ENCODE results near the gene HIPK4.
"Not testable (repeated sequence)": the region's sequence is repeated elsewhere in the genome, so short reads cannot be mapped to it uniquely, and the experiment has no call there.

HIPK4 gene

DNA sequence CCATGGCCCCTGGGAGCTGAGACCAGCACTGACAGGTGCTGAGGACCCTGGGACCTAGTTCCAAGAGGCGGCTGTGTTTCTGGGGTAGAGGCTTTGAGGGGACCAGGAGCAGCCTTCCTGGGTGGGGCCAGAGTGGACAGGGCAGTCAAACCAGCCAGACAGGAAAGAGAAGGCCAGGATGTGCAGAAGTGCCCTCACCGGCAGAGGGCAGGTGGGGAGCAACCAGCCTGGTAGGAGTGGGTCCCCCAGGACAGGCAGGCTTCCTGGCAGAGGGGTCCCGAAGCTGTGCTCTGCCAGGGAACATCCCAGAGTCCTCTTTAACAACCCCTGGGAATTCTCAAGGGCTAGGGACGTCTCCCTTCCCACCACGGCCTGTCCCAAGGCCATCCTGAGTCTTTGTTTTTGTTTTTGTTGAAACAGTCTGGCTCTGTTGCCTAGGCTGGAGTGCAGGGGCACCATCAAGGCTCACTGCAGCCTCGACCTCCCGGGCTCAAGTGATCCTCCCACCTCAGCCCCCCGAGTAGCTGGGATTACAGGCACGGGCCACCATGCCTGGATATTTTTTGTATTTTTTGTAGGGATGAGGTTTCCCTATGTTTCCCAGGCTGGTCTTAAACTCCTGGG is 3.0 kb upstream of the HIPK4 start:
- no peak for DNase-seq

DNA sequence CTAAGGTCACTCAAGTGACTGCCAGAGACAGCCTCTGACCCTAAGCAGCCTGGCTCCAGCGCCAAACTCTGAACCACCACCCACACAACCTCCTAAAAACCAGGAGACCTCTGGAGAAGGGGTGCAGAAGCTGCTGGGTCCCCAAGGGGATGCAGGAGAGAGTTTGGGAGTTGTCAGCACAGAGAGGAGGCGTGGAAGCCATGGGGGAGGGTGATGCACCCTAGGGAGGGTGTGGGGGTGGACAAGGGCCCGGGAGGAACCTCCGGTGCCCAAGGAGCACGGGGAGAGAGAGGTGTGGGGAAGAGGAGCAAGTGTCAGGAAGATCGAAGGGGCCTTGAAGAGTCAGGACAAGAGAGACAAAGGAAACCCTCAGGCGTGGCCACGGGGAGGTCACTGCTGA is 2.1 kb upstream of the HIPK4 start:
- no peak for DNase-seq

DNA sequence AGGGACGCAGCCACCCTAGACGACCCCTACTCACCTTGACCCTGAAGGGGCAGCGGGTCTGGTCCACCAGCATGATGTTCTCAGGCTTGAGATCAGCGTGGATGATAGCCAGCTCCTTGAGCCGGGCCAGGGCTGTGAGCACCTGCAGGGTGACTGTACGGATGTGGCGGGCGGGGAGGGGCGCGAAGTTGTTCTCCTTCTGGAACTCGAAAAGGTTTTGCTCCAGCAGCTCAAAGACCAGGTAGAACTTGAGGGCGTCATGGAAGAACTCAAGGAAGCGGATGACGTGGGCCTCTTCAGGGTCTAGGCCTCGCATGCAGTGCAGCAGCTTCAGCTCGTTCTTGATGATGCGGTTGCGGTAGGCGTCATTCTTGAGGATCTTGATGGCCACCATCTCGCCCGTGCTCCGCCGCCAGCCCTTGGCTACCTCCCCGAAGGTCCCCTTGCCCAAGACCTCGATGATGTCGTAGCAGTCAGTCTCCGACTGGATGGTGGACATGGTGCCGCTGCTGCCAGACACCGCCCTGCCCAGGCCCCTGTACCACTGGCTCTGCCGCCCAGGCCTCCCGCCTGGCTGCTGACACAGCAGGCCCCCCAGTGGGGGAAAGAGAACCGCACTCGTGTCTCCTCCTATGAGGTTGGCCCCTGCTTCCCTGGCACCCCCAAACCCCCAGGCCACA is 437 bp downstream of the HIPK4 start:
- no peak for DNase-seq

DNA sequence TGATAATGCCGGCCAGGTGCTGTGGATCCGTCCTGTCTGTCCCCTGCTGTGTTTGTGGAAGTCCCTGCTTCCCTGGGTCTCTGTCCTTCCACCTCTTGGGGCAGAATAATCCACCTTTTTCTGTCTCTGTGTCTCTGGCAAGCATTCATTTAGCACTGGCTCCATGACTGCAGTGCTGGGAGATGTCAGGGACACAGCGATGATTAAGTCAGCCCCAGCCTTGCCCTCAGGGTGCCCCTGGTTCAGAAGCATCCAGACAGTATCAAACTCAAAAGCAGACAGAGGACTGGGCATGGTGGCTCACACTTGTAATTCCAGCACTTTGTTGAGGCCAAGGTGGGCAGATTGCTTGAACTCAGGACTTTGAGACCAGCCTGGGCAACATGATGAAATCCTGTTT is 1.5 kb downstream of the HIPK4 start:
- no peak for DNase-seq

DNA sequence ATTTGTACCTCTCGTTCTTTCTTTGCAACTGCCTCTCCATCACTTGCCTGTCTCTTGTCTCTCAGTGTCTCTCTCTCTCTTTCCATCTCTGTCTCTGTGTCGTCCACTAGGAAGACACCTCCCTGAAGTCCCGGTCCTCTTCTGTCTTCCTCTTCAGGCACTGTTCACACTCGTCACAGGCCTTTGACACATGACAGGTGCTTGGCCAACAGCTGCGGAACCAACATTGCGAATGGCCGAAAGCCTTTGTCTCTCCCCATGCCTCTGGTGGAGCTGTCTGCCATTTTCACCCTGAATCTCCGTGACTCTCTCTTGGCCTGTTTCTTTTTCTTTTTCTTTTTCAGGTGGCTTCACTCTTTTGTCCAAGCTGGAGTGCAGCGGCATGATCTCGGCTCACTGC is 2.8 kb downstream of the HIPK4 start:
- no peak for DNase-seq

DNA sequence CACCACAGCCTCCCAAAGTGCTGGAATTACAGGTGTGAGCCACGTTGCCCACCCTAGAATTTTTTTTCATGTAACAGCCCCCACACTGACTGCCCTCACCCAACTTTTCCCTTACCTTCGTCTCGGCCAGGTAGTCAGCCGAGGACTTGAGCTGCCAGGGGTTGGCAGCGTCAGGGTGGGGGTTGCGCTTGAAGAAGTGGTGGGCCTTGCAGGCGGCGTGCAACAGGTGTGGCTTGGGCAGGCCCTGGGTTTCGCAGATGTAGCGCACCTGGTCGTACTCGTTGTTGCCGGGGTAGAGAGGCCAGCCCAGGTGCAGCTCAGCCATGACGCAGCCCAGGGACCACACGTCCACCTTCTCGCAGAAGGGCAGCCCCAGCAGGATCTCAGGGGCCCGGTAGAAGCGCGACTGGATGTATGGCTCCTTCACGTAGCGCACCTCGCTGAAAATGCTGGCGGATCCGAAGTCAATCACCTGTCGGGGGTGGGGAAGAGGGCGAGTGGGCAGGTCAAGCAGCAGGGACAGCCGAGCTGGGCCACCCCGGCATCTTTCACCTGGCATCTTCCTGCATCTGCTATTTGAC is 6.2 kb downstream of the HIPK4 start:
- no peak for DNase-seq

DNA sequence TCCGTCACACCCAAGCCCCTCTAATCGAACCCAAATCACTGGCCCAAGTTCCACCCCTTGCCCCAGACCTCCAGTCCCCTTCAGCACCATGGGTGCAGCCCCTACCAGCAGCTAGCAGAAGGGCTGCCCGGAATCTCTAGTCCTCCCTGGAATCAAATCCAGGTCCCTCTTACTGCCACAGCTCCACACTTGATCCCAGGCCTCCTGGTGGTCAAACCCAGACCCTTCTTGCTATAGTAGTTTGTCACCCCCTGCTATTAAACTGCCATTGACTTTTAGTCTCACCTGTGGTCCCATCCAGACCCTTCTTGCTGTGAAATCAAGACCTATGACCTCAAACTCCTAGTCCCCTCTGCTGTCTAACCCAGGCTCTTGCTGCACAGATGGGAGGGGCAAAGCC is 8.7 kb downstream of the HIPK4 start:
- DNase-seq: no peak

DNA sequence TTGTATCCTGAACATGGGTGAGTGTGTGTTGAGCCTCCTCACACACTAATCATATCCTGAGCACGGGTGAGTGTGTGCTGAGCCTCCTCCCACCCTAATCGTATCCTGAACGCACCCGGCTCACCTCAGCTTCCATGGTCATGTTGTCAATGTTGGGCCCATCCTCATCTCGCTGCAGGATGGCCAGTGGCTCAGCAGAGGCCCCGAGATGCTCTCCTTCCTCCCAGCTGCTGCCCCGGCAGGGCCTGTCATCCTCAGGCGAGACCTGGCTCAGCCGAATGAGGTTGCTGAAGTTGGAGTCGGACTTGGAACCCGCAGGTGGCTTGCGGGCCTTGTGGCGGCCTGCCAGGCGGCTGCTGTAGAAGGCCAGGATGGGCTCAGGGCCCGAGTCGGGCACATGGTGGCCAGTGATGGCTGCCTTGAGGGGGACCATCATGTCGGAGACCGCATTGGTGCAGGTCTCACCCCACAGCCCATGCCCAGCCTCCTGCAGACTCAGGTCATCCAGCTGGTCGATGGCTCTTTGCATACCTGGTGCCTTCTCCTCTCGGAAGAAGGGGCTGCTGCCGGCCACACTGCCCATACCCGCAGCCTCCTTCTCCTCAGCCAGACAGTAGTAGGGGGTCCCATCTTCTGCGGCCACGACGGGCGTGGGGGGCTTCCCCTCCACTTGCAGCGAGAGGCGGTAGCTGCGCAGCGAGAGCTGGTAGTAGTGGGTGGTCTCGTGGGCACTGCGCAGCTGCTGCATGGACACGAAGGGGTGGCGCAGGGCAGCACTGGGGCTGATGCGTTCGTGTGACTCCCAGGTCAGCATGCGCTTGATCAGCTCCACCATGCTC is 9.6 kb downstream of the HIPK4 start:
- no peak for DNase-seq

DNA sequence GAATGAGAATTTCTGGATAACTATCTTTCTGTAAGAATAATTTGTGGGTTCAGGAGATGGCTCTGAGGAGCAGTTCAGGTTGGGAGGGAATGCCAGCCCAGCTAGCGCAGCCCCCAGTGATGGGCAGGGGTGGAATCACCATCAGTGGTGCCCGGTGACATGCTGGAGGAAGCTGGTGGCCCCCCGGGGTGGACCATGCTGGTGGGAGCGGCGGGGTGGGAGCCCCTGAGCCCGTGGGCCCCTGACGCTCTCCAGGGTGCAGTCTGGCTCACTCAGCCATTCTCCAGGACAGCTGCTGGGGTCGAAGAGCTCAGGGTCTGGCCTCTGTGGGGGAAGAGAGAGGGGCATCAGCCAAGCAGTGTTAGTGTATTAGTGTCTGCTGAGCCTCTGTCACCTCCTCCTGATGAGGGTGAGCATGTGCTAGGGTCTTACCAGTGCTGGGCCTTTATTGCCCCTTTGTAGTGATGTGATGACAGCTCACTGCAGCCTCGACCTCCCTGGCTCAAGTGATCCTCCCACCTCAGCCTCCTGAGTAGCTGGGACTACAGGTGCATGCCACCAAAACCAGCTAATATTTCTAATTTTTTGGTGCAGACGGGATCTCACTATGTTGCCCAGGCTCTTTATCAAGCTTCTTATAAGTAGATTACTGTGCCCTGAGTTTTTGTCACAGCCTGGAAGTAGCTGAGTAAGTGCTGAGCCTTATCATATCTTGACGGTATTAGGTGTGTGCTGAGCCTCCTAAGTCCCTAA is 10.4 kb downstream of the HIPK4 start:
- DNase-seq: no peak

DNA sequence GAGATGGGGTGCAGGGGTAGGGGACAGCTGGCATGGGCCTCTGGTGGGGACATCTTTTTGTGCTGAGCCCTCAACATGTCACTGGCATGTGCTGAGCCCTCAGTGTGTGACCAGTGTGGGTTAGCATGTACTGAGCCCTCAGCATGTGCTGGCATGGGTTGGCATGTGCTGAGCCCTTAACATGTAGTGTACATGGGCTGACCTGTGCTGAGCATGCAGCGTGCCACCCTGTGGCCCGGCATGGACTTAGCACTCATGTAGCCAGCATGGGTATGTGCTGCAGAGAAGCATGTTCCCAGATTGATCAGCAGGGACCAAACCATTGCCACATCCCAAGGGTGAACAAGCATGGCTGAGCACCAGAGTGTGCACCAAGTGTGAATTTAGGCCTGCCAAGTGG is 11.5 kb downstream of the HIPK4 start:
- no peak for DNase-seq

DNA sequence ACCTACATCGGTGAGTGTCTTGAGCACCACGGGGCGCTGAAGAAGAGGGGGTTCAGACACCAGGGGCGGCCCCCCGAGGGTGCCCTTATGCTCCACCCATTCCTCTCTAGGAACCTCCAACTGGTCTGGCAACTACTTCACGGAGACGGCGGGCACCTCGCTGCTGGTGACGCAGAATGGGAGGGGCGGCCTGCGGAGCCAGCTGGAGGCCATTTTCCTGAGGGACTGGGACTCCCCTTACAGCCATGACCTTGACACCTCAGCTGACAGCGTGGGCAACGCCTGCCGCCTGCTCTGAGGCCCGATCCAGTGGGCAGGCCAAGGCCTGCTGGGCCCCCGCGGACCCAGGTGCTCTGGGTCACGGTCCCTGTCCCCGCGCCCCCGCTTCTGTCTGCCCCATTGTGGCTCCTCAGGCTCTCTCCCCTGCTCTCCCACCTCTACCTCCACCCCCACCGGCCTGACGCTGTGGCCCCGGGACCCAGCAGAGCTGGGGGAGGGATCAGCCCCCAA is 12.1 kb downstream of the HIPK4 start:
- no peak for DNase-seq

DNA sequence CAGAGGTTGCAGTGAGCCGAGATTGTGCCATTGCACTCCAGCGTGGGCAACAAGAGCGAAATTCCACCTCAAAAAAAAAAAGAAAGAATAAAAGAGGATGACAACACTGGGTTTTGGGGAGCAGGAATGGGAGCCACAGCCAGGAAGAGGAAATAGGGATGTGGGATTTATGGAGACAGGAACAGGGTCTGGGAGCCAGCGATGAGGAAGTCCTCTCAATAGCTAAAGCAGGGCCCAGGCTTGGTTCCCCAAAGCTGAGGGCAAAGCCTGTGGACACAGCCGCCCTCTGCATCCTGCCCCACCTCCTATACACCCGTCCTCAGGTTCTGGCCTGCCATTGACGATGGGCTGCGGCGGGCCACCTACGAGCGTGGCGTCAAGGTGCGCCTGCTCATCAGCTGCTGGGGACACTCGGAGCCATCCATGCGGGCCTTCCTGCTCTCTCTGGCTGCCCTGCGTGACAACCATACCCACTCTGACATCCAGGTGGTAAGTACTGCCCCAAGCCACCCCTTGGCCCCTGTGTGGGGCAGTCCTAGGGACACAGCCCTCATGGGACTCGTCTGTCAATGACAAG is 13.6 kb downstream of the HIPK4 start:
- DNase-seq: no peak

DNA sequence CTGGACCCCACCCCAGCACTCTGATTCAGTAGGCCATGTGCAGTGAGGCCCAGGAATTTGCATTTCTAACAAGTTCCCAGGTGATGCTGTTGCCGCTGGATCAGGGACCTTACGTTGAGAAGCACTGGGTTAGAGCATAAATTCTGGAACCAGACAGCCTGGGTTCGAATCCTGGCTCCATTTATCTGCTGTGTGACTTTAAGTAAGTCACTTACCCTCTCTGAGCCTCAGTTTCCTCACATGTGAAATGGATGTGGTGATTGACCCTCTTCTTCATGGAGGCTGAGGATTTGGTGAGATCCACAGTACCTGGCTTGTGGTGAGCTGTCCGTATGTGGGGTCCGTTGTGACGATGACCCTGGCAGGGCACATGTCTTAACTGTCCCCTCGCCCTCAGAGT is 15.9 kb downstream of the HIPK4 start:
- DNase-seq: no peak

DNA sequence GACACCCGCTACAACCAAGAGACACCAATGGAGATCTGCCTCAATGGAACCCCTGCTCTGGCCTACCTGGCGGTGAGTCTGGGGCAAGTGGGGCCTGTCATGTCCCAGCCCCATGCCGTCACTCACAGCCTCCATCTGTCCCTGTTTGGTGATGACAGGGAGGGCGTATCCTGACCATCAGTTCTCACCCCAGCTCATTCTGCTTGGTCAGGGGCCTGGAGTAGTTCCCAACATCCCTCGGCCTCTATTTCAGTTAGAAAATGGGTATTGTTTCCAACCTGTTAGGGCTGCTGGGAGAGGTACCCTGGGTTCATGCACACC is 18.2 kb downstream of the HIPK4 start:
- no peak for DNase-seq

DNA sequence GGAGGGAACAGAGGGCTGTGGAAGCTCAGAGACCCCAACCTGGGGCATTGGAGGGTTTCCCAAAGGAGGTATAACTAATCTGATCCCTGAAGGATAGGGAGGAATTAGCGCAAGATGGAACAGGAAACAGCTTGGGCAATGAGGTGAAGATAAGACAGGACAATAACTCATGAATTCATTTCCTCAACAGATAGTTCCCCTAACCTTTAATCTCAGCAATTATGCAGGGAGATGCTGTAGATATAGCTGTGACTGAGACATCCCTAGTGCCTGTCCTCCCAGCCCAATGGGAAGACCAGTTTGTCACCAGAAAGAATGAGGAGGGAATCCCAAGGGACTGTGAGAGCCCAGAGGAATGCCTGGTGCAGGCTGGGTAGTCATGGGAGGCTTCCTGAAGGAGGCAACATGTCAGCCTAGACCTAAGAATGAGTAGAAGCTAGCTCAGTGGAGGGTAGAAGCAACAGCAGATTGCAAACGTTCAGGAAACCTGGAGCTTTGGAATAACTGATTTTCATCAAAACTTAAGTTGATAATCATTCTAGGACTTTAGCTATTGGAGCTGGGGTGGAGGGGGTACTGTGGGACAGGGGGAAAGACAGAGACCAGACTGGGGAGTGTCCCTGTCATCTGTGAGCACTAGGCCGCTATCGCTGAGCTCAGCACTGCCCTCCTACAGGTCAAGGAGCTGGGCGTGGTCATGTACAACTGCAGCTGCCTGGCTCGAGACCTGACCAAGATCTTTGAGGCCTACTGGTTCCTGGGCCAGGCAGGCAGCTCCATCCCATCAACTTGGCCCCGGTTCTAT is 18.8 kb downstream of the HIPK4 start:
- no peak for DNase-seq

DNA sequence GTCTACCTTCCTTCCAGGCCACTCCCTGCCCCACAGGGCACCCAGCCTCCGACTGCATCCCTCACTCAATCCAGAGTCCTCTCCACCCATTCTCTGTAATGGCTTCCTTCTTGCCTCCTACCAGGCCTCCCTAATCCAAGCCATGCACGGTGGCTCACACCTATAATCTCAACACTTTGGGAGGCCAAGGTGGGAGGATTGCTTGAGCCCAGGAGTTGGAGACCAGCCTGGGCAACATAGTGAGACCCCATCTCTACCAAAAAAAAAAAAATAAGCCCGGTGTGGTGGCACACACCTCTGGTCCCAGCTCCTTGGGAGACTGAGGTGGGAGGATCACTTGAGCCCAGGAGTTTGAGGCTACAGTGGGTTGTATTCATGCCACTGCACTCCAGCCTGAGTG is 19.7 kb downstream of the HIPK4 start:
- DNase-seq: not testable (repeated sequence)

DNA sequence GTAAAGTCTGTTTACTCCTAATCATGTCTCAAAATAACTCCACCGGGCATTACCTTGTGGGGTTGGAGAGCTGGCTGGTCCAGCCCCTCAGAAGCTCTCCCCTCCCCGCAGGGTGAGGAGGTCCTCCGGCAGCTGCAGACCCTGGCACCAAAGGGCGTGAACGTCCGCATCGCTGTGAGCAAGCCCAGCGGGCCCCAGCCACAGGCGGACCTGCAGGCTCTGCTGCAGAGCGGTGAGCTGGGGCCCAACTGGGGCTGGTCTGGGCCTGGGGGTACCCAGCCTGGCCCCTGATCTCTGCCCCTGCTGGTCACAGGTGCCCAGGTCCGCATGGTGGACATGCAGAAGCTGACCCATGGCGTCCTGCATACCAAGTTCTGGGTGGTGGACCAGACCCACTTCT is 20.2 kb downstream of the HIPK4 start:
- no peak for DNase-seq

DNA sequence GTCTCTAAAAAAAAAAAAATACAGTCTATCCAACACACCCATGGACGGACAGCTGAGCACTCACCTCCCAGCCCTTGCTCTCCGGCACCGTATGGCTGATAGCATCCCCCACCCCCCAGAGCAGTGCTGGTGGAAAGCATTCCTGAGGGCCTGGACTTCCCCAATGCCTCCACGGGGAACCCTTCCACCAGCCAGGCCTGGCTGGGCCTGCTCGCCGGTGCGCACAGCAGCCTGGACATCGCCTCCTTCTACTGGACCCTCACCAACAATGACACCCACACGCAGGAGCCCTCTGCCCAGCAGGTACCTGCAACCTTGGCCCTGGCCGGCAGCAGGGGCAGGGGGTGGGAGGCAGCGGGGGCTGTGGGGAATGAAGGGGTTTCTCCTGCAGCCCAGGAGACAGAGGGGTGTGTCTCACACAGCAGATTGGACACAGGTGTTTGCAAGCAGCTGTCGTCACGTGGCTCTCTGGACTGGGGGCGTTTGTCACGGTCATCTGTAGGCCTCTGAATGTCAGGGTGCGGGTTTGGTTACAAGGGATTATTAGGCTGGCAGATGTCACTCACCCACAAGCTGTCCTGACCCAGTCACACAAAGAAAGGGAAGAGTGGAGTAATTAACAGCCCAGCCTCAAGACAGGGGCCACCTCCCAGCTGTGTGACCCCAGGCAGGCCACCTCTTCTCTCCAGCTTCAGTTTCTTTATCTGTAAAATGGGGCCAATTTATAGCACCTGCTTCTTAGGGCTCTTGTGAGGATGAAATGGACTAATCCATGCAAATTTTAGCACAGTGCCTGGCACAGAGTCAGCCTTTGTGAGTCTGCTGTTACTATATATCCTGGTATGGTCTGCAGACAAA is 22.2 kb downstream of the HIPK4 start:
- no peak for DNase-seq

DNA sequence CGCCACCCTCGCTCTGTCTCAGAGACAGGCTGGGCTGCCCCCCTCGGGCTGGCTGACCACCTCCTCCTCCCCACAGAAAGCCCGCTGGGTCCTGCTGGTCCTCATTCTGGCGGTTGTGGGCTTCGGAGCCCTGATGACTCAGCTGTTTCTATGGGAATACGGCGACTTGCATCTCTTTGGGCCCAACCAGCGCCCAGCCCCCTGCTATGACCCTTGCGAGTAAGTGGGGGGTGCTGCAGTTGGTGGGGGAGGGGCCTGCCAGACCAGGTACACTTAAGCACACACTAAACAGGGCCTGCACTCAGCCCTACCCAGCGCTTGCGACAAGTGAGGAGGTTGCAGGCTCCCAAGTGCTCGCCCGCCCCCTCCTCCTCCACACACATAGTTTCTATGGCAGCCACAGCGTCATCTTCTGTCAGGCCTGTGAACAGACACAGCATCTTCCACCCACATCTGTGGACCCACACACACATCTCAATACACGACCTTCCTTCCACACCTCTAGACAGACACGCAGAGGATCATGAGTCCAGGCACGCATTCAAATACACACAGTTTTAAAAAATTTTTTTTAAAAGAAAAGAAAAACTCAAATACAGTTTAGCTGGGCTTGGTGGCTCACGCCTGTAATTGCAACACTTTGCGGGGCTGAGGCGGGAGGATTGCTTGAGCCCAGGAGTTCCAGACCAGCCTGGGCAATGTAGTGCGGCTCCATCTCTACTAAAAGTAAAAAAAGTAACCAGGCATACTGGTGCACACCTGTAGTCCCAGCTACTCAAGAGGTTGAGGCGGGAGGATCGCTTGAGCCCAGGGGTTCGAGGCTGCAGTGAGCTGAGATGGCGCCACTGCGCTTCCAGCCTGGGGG is 23.1 kb downstream of the HIPK4 start:
- no peak for DNase-seq
